HG03280 (cell line): ENCODE results near the gene VWA8.

Source experiments
- ATAC-seq: cut with Tn5 transposase; IDR thresholded peaks from one replicate; pipeline ENCODE4 v1.9.1; 2021; ENCODE audit warnings: mild to moderate bottlenecking, moderate library complexity; ENCODE audit not compliant: unreplicated experiment

VWA8 gene

DNA sequence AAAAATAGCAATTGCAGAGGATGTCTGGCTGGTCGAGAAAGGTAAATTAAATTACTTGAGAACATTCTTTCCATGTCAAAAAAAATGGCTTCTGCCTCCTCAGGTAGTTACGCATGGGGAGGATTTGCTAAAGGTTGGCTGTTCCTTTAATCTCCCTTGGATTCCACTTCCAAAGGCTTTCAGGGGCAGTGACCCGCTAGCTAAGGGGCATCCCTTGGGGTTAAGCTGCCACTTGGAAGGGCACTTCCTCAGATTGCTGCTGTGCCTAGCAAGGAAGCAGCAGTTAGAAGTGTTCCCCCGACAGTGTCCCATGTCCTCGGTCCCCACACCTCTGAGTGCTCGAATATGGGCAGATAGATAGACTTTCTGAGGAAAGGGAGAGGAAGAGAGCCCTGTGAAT is 395.1 kb downstream of the VWA8 start:
- no peak for ATAC-seq

DNA sequence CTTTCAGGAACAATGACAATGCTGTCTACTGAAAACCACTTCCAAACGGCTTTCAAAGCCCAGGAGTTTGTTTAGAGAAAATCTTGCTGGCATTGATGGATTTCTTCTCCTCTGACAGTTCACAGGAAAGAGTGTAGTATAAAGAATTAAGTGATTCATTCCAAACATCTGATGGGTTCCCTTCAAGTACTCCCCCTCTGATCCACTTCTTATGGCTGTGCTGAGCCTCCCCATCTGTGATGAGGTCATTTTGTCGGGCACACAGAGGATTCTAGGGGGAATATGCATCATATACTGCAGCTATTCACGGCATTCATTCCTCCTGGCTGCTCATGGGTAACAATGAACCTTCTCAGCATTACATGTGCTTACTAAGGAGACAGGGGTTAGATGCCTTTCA is 395.7 kb downstream of the VWA8 start:
- no peak for ATAC-seq

DNA sequence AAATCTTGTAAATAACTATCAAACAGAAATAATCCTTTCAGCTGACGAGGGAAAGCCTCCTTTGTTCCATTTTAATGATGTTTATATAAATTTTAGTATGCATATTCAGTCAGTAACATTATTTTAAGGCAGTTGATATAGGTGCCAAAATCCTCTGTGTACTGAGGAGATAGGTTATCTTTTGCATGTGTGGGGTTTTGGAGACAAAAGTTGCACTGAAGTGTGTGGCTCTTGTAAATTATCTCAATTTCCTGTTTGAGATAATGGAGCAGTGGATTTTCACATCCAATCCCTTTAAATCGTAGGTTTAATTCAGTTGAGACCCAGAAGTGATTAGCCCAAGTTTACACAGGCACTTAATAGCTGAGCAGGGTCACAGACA is 396.9 kb downstream of the VWA8 start:
- no peak for ATAC-seq

GRCh38 chr13:41563341-41563983 is 397.4 kb downstream of the VWA8 start:
- ATAC-seq: no peak

DNA sequence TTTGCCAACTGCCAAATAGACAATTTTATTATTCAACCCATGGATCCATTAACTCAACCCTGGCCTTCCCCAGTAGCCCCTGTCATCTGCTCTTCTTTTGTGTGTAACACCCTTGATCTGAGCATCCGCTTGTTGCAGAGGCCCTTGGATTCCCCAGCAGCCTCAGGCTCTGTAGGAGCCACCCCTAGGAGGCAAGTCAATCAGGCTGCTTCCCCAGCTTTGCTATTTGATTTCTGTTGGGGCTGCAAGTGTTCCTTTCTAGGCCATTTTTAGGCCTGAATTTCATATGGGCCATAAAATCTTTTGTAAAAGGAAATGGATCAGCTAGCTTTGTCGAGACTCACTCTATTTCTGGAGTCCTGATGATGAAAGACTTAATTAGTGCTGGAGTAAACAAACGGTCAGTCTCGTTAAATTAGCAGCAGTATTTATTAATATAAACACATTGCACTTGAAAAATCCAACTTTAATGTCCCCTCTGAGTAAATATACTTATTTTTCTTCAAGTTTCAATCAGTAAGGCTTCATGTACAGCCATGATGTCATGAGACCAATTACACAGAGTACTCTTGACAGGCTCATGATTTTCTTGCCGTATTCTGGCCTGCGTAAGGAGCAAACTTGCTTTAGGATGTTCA is 398.2 kb downstream of the VWA8 start:
- no peak for ATAC-seq

DNA sequence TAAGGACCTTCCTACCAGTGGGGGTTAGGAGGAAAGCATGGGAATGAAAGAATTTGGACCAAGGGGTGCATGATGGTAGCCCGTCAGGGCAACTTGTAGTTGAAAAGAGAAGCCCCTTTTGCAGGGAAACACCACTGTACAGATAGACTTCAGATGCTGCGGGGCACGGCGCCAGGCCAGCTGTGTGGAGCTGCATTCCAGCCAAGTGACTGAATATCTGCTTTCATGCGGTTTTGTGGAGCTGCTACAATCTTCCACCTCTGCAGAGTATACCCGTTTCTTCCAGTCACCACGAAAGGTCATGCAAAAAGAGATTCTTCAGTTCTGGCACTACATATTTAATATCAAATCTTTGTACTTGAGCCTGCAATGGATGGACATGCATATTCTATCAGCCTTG is 398.8 kb downstream of the VWA8 start:
- no peak for ATAC-seq

GRCh38 chr13:41561170-41561569 is 399.7 kb downstream of the VWA8 start:
- ATAC-seq: no peak

DNA sequence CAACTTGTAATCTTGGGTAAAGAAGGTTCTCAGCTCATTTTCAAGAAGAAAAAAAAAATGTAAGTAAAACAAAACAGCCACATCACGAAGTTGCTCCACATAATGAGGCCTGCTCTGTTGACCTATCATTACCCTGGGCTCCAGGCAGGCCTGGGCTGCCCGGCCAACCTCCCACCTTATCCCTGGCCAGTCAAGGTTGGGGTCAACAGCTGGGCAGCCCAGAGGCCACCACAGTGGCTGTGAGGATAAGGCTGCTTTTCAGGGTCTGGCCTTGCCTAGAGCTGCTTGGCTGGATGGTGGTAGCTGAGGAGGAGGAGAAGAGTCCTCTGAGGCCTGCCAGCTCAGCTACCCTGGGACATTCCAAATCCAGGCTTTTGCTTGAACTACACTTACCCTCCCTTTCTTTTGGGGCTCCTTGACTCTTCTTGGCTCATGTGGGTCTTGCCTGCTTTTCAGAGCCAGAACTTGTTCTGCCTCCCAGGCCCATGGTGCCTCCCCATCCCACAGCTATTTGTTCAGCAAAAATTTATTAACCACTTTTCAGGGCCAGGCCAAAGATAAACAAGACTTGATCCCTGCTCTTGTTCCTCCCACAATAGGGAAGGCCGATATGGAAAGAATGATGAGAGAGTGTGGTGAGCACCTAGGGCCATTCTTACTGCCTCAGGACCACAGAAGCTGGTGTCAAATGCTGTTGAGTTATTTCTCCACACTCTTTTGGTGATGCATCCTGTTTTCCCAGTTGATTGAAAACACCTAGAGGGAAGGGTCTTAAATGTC is 401.9 kb downstream of the VWA8 start:
- ATAC-seq: no peak

- no peak for ATAC-seq
These were observed 403.2 kb downstream of the VWA8 start for GRCh38 chr13:41557719-41558118.

- peak; percentile 89 for ATAC-seq
These were observed 406.1 kb downstream of the VWA8 start for GRCh38 chr13:41554626-41555386.

GRCh38 chr13:41554180-41554579 is 406.7 kb downstream of the VWA8 start:
- ATAC-seq: no peak

GRCh38 chr13:41552031-41552430 is 408.9 kb downstream of the VWA8 start:
- ATAC-seq: no peak

DNA sequence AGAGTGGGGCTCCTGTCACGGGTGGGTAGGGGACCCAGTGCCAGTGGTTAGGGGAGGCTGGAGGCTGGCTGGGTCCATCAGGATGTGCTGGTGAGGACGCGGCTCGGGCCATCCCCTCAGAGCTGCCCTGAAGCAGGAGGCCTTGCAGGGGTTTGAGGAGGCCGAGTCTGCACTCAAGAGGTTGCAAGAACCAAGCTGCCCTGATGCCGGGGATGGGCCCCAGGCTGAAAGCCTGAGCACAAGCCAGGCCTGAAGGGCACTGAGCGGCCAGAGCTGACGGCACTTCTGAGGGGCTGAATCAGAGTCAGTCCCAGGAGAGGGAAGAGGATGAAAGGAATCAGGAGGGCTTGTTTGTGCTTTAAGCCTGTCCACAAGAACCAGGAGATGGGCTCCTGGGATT is 410.6 kb downstream of the VWA8 start:
- ATAC-seq: no peak

DNA sequence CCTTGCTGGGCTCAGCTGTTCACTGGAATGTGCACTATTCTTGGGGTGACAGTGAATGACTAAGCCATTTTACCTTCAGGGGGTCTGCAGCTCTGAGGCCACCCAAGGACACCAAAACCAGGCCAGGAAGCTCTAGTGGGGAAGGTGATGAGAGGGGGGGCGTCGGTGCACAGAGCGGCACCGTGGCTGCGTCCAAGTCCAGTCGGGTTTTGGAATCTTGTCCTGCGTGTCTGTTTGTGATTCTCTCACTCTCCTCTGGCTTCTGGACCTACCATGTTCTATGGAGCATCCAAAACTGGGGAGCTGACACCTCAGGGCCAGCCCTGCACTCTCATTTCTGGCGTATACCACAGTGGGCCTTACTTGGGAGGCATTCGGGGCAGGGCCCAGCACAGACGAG is 411.4 kb downstream of the VWA8 start:
- no peak for ATAC-seq

- no peak for ATAC-seq
These were observed 412.0 kb downstream of the VWA8 start for GRCh38 chr13:41548910-41549309.

GRCh38 chr13:41548031-41548430 is 412.9 kb downstream of the VWA8 start:
- ATAC-seq: no peak

GRCh38 chr13:41547251-41548000 is 413.5 kb downstream of the VWA8 start:
- no peak for ATAC-seq

DNA sequence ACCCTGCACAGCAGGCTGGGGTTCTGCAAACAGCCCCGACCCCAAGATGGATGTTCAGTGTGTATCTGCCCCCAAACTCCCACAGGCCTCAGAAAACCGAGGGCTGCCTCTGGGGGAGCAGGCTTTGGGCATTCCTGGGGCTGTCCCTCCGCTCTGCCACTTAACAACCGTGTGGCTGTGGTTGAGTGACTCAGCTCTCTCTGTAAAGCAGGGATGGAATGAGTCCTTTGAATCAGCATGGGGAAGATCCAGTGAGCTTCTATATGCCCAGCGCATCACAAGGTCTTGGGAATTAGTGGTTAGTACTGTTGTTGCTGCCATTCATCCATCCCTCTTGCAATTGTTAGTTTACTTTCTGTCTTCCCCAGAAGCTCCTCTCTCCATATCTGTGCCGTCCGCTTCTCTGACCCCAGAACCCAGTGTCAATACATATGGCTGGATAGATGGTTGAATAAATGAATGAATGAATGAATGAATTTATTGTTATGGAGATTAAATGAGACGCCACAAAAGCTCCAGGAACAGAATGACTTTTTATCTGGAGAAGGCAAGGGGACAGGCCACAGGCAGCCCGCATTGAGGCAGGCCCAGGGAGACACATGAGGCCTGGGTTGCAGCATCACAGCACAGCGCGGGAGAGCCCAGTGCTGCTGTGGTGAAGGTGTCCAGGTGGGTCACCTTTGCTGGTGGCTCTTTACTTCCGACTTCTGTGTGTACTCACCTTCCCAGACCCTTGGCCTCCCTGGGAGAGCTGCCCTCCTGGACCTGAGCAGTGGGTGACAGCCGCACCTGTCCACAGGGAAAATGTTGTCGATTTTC is 414.3 kb downstream of the VWA8 start:
- no peak for ATAC-seq

DNA sequence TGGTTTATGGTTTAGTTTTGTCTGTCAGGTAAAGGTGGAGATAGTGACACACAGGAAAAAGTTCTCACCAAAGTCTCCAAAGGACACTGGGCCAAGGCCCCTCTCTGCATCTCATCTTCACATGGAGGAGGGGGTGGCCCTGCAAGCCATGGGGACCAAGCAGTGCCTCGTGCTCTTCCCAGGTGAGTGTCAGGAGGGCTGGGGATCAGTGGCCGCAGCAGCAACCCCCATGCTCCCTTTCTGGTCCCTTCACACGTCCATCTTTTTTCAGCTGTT is 415.5 kb downstream of the VWA8 start:
- no peak for ATAC-seq

DNA sequence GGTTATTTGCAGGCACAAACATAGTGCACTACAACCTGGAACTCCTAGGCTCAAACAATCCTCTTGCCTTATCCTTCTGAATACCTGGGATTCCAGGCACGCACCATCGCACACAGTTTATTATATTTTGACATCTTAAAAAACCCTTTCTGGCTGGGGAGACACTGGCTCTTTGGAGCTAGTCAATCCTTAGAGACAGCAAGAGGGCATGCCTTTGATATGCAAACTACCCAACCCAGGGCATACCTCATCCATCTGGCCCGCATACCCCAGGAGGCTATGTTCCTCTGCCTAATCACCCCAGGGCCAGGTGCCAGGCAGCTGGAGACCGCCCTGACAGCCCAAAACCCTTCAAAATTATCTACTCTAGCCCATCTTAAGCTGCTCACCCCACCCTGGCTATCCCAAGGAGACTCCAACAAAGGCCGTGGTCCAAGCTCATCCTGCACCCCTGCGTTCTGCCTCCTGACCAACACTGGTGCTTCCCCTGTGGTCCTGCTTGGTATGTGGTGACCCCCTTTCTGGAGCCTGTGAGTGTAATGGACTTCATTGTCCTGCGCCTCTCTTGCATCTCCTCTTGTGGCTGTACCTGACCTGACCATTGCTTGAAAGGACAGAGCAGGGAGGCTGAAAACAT is 417.1 kb downstream of the VWA8 start:
- no peak for ATAC-seq
